SJCRH30 (cell line): Measurements from ENCODE around the gene ALPK3. TPM values are rescaled to one million over a fixed set of nuclear protein-coding genes. Genes with fewer than 3 reads are reported as not detected.

Source experiments
- DNase-seq, 2 experiments: peaks; one replicate each; pipeline ENCODE4 v3.0.0-alpha.2; 2015 to 2020
- H3K27ac ChIP-seq: fragments of 250-450 bp; sonication (Bioruptor Pico); 2 replicates; pipeline ENCODE4 v1.5.1; 2020; ENCODE audit warnings: mild to moderate bottlenecking, moderate library complexity
- H3K27me3 ChIP-seq: fragments of 250-450 bp; sonication (Bioruptor Pico); 2 replicates; pipeline ENCODE4 v1.5.1; 2020; ENCODE audit warnings: mild to moderate bottlenecking, moderate library complexity
- H3K36me3 ChIP-seq: fragments of 250-450 bp; sonication (Bioruptor Pico); 2 replicates; pipeline ENCODE4 v1.5.1; 2020; ENCODE audit warnings: mild to moderate bottlenecking, moderate library complexity
- H3K4me1 ChIP-seq: fragments of 250-450 bp; sonication (Bioruptor Pico); 2 replicates; pipeline ENCODE4 v1.5.1; 2020; ENCODE audit warnings: mild to moderate bottlenecking, moderate library complexity
- H3K4me3 ChIP-seq: fragments of 250-450 bp; sonication (Bioruptor Pico); 2 replicates; pipeline ENCODE4 v1.5.1; 2020; ENCODE audit warnings: mild to moderate bottlenecking, moderate library complexity
- H3K9me3 ChIP-seq: fragments of 250-450 bp; sonication (Bioruptor Pico); replicated peaks from 2 replicates; pipeline ENCODE4 v1.5.1; 2020; ENCODE audit warnings: mild to moderate bottlenecking, moderate library complexity
- total RNA-seq: library from RNA; depleted of rRNA; stranded (reverse); fragments of >200 nt; shearing (Covaris generic); gene quantifications from 2 replicates; pipeline ENCODE4 v1.2.3, GENCODE V29; 2014

Gene ALPK3
- total RNA-seq, 1 experiment from 2014 or later, result 49.9 TPM

DNA sequence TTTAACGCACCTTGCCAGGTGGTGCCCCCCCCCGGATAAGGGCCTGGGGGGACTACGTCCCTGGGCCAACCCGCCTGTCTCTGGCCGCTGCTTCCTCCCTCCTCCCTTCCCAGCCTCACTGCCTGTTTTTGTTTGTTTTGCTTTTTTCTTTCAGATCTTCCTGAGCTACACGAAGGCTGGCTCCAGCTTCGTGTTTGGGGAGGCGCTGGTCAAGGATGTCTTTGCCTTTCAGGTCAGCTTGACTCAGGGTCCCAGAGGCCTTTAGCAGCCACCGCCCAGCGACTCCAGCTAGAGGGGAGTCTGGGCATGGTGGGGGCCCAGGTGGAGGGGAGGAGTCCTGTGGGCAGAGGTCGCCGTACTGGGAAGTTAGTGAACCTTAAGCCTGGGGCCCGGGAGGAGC, 91.4 kb downstream of the ALPK3 start:
- no peak for DNase-seq
- Histone ChIP-seq H3K4me1 (no peaks in the 10 kb centered on the region), H3K4me3 (no peak overlapping the region), H3K27ac (no peak overlapping the region), H3K27me3 (no peaks in the 10 kb centered on the region; the same call in 1 of the 2 replicates), H3K36me3 (no peaks in the 10 kb centered on the region), H3K9me3 (no peaks in the 10 kb centered on the region)

DNA sequence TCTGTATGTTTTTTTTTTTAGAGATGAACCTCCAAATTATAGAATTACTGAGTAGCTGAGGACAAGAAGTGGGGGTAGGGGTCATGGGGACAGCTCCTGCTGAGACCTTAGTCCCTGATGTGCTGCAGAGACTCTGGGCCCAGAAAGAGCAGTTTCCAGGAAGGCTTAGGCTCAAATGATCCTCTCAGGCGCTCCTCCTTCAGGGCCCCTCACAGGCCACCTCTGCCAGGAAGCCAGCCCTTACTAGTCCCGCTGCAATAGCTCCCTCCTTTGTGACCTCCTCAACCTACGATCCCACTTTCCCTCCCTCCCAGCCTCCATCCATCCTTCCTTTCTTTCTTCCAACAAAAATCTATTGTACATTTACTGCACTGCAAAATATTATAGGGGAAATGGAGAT, 91.9 kb downstream of the ALPK3 start:
- no peaks in the 10 kb centered on the region for H3K4me1 ChIP-seq
- H3K27ac ChIP-seq, result no peak overlapping the region
- no peaks in the 10 kb centered on the region for H3K9me3 ChIP-seq
- no peaks in the 10 kb centered on the region; the same call in 1 of the 2 replicates for H3K27me3 ChIP-seq
- no peak overlapping the region for H3K4me3 ChIP-seq
- H3K36me3 ChIP-seq, result no peaks in the 10 kb centered on the region
- DNase-seq, result no peak

DNA sequence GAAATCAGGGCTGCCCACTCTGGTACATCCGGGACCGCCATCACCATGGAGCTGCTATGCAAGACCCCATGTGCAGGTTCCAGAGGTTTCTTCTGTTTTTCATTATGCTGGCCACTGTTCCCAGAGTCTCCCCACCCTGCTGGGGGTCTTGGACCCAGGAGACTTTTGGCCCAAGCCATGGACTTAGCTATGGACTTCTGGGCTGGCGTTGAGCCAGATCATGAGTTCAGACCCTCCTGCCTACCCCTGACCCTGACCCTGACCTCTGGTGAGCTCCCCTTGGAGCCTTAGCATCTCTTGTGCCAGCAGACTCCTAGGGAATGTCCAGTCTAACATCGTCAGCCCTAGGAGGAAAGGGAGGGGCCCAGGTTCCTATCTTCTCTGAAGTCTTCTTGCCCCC, 92.6 kb downstream of the ALPK3 start:
- Histone ChIP-seq H3K9me3 (no peaks in the 10 kb centered on the region), H3K4me3 (no peak overlapping the region)

GRCh38 chr15:84910928-84911623, 93.9 kb downstream of the ALPK3 start:
- Histone ChIP-seq H3K27ac (no peak overlapping the region), H3K4me1 (peaks cover 6% of the 10 kb centered on the region), H3K27me3 (no peaks in the 10 kb centered on the region; the same call in 1 of the 2 replicates), H3K9me3 (no peaks in the 10 kb centered on the region), H3K4me3 (no peak overlapping the region), H3K36me3 (no peaks in the 10 kb centered on the region)
- peak; percentile 47 to 59 for DNase-seq

More for the DNA sequence above, 92.6 kb downstream of the ALPK3 start:
- Histone ChIP-seq H3K4me1 (peaks cover 4% of the 10 kb centered on the region), H3K27me3 (no peaks in the 10 kb centered on the region; the same call in 1 of the 2 replicates), H3K27ac (no peak overlapping the region), H3K36me3 (no peaks in the 10 kb centered on the region)
- no peak for DNase-seq

GRCh38 chr15:84911879-84912660, 94.9 kb downstream of the ALPK3 start:
- Histone ChIP-seq H3K27me3 (no peaks in the 10 kb centered on the region; the same call in 1 of the 2 replicates), H3K4me1 (peaks cover 6% of the 10 kb centered on the region), H3K27ac (no peak overlapping the region), H3K9me3 (no peaks in the 10 kb centered on the region), H3K4me3 (no peak overlapping the region), H3K36me3 (no peaks in the 10 kb centered on the region)
- DNase-seq, result no peak

GRCh38 chr15:84913360-84913723, 96.2 kb downstream of the ALPK3 start:
- H3K4me1 ChIP-seq, result peaks cover 6% of the 10 kb centered on the region
- DNase-seq, result no peak
- no peak overlapping the region for H3K4me3 ChIP-seq
- no peak overlapping the region for H3K27ac ChIP-seq
- H3K9me3 ChIP-seq, result no peaks in the 10 kb centered on the region
- no peaks in the 10 kb centered on the region for H3K36me3 ChIP-seq
- no peaks in the 10 kb centered on the region; the same call in 1 of the 2 replicates for H3K27me3 ChIP-seq

GRCh38 chr15:84914351-84914750, 97.2 kb downstream of the ALPK3 start:
- Histone ChIP-seq H3K27me3 (no peaks in the 10 kb centered on the region), H3K27ac (no peak overlapping the region), H3K36me3 (no peaks in the 10 kb centered on the region), H3K4me1 (peaks cover 6% of the 10 kb centered on the region), H3K4me3 (no peak overlapping the region), H3K9me3 (no peaks in the 10 kb centered on the region)
- DNase-seq, result no peak

- Histone ChIP-seq H3K36me3 (no peaks in the 10 kb centered on the region), H3K27me3 (no peaks in the 10 kb centered on the region), H3K27ac (no peak overlapping the region), H3K4me3 (no peak overlapping the region), H3K9me3 (no peaks in the 10 kb centered on the region), H3K4me1 (peaks cover 6% of the 10 kb centered on the region)
- peak; percentile 70 to 76 for DNase-seq
Measured at GRCh38 chr15:84914909-84915605, 97.9 kb downstream of the ALPK3 start.

DNA sequence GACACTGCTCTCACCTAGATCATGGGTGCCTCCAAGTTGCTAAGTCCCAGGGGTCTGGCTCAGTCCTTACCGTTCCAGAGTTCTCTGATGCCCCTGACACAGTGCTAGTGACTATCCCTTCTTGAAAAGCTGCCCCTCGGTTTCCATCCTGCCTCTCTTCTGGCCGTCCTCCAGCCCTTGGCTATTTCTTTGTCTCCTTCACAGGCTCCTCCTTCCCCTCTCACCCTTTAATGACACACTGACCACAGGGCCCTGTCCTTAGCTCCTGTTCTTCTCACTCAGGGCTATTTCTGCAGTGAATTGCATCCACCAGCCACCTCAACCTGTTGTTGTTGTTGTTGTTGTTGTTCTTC, 98.4 kb downstream of the ALPK3 start:
- Histone ChIP-seq H3K9me3 (no peaks in the 10 kb centered on the region), H3K4me3 (no peak overlapping the region), H3K27ac (no peak overlapping the region), H3K36me3 (no peaks in the 10 kb centered on the region), H3K27me3 (no peaks in the 10 kb centered on the region), H3K4me1 (peaks cover 6% of the 10 kb centered on the region)
- DNase-seq, result no peak

- Histone ChIP-seq H3K27me3 (no peaks in the 10 kb centered on the region), H3K9me3 (no peaks in the 10 kb centered on the region), H3K27ac (no peak overlapping the region), H3K36me3 (no peaks in the 10 kb centered on the region), H3K4me1 (peaks cover 6% of the 10 kb centered on the region), H3K4me3 (no peak overlapping the region)
- no peak for DNase-seq
Measured at GRCh38 chr15:84917452-84917851, 100.3 kb downstream of the ALPK3 start.

DNA sequence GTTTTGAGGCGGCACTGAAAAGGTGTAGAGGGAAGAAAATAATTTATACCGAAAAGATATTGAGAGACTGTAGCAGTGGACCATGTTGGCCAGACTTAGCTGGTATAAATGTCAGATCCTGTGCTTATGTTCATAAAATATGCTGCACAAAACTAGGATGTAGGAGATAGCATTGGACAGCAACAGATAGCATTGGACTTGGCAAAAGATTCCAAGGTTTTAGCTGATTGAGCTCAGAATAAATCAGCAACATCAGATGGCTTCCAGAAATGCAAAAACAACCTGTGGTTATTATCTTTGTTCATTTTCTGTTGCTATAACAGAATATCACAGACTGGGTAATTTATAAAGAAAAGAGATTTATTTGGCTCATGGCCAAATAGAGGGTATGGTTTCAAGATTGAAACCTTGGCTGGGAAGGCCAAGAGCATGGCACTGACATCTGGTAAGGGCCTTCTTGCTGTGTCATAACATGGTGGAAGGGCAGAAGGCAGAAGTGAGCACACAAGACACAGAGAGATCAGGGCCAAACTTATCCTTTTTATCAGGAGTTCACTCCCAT, 102.0 kb downstream of the ALPK3 start:
- Histone ChIP-seq H3K9me3 (no peaks in the 10 kb centered on the region), H3K27ac (no peak overlapping the region), H3K36me3 (no peaks in the 10 kb centered on the region), H3K27me3 (no peaks in the 10 kb centered on the region), H3K4me1 (peaks cover 6% of the 10 kb centered on the region), H3K4me3 (no peak overlapping the region)
- DNase-seq, result no peak

DNA sequence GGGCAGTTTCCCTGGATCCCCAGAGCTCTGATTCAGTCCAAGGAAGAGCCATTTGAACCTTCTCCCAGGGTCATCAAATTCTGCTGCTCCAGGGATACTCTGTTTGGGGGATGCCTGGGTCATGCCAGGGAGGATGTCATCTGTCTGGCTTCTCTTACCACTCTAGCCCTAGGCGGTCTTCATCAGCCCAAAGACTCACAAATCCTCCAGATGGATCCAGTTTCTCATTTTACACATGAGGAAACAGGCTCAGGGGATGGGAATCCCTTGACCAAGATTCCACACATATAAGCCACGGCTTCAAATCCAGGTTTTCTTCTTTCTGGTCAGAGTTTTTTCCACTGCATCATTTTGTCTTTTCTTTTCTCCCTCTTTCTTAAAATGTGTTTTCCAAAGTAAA, 104.0 kb downstream of the ALPK3 start:
- Histone ChIP-seq H3K9me3 (no peaks in the 10 kb centered on the region), H3K36me3 (no peaks in the 10 kb centered on the region), H3K27me3 (no peaks in the 10 kb centered on the region), H3K4me3 (no peak overlapping the region), H3K4me1 (no peaks in the 10 kb centered on the region), H3K27ac (no peak overlapping the region)
- DNase-seq, result peak in 1 of 2 experiments; percentile 40

- Histone ChIP-seq H3K4me3 (no peak overlapping the region), H3K27ac (no peak overlapping the region), H3K4me1 (peaks cover 10% of the 10 kb centered on the region), H3K36me3 (no peaks in the 10 kb centered on the region), H3K9me3 (no peaks in the 10 kb centered on the region), H3K27me3 (no peaks in the 10 kb centered on the region)
- no peak for DNase-seq
Measured at GRCh38 chr15:84922530-84922929, 105.4 kb downstream of the ALPK3 start.
